COLO668 (cell line): ENCODE data around the gene S100A6.
A peak's percentile ranks its signal among the peaks of the same experiment; 100 is the strongest.
"Not testable (repeated sequence)": the region's sequence is repeated elsewhere in the genome, so short reads cannot be mapped to it uniquely, and the experiment has no call there.

ENCODE experiments used
- DNase-seq: peaks from one replicate; lab custom pipeline; 2025; ENCODE audit not compliant: unreplicated experiment; lab: John Stamatoyannopoulos, UW

S100A6 gene

GRCh38 chr1:153565529-153566374, 30.0 kb upstream of the S100A6 start, which contains the start of gene S100A2:
Gene S100A2 (minus strand): TSS chr1:153565844. CDS start chr1:153563877, 1,967 bp downstream.
- DNase-seq: peak; percentile 91

- no peak for DNase-seq
Measured at GRCh38 chr1:153563991-153564390, 28.2 kb upstream of the S100A6 start.

GRCh38 chr1:153563483-153563901, 27.7 kb upstream of the S100A6 start:
- DNase-seq: no peak

- DNase-seq: not testable (repeated sequence)
Measured at GRCh38 chr1:153562021-153562420, 26.2 kb upstream of the S100A6 start.

- DNase-seq: no peak
Measured at GRCh38 chr1:153561466-153561985, 25.7 kb upstream of the S100A6 start.

GRCh38 chr1:153560771-153561465, 25.1 kb upstream of the S100A6 start:
- no peak for DNase-seq

GRCh38 chr1:153560241-153560640, 24.4 kb upstream of the S100A6 start:
- DNase-seq: no peak

GRCh38 chr1:153557877-153558276, 22.1 kb upstream of the S100A6 start:
- DNase-seq: no peak

GRCh38 chr1:153556348-153556747, 20.6 kb upstream of the S100A6 start:
- DNase-seq: no peak

- no peak for DNase-seq
Measured at GRCh38 chr1:153553830-153554541, 18.2 kb upstream of the S100A6 start.

- no peak for DNase-seq
Measured at GRCh38 chr1:153553096-153553495, 17.3 kb upstream of the S100A6 start.

- DNase-seq: no peak
Measured at GRCh38 chr1:153552335-153552734, 16.5 kb upstream of the S100A6 start.

GRCh38 chr1:153550827-153551500, 15.2 kb upstream of the S100A6 start:
- no peak for DNase-seq

- no peak for DNase-seq
Measured at GRCh38 chr1:153550398-153550758, 14.6 kb upstream of the S100A6 start.

GRCh38 chr1:153549741-153550397, 14.1 kb upstream of the S100A6 start:
- no peak for DNase-seq

- no peak for DNase-seq
Measured at GRCh38 chr1:153548722-153549688, 13.2 kb upstream of the S100A6 start, which contains the start of gene S100A3. Gene S100A3 (minus strand): TSS chr1:153549258. CDS start chr1:153548485, 773 bp downstream.

- no peak for DNase-seq
Measured at GRCh38 chr1:153547560-153548551, 12.1 kb upstream of the S100A6 start.
